Peyer's patch (tissue), 4 donors: ENCODE results near the gene ITGB8.

ENCODE experiments used
- CTCF ChIP-seq, 6 experiments: fragments of 450-650 bp in 4 of 6; fragments of 200-600 bp in 2 of 6; sonication (generic) in 1 of 6; IDR thresholded peaks; one replicate each; pipeline ENCODE4 v1.5.1; 2017 to 2019; ENCODE audit warnings: antibody characterized with exemption in 6 of 6, mild to moderate bottlenecking in 3 of 6, moderate library complexity in 1 of 6
- POLR2A ChIP-seq, 2 donors: fragments of 450-650 bp; IDR thresholded peaks; one replicate each; pipeline ENCODE4 v1.5.1; 2017; ENCODE audit warnings: antibody characterized with exemption in 2 of 2, mild to moderate bottlenecking in 2 of 2, moderate library complexity in 2 of 2

GRCh38 chr7:20290505-20291111 lies 40.1 kb upstream of the ITGB8 start:
- TF ChIP-seq CTCF (IDR thresholded peaks at IDR 0.05): no peak
- no peak for TF ChIP-seq POLR2A (IDR thresholded peaks at IDR 0.05)
